RWPE1 (cell line): Measurements from ENCODE around the gene DNAAF5.

ENCODE experiments used
- CTCF ChIA-PET: fragments of 350-600 bp; sonication (Branson Sonifier 250); formaldehyde crosslinking; extraction: SDS; loops from one replicate; lab custom pipeline; 2021; lab: Yijun Ruan, JAX
- POLR2A ChIA-PET: fragments of 400-600 bp; formaldehyde crosslinking; extraction: SDS; loops from one replicate; lab custom pipeline; 2020; ENCODE audit warnings: antibody characterized with exemption; ENCODE audit not compliant: low non-redundant PET; lab: Yijun Ruan, JAX
- DNase-seq: peaks from one replicate; pipeline ENCODE4 v3.0.0; 2012; ENCODE audit warnings: low spot score
- H3K27ac ChIP-seq: fragments of 450-650 bp; 2 replicates; pipeline ENCODE4 v1.5.1; 2017
- TF ChIP-seq, protein P1 (sequence below): fragments of 450-650 bp; conservative IDR thresholded peaks from 2 replicates; pipeline ENCODE4 v1.5.1; 2017; ENCODE audit warnings: low read depth, mild to moderate bottlenecking

DNAAF5 gene

DNA sequence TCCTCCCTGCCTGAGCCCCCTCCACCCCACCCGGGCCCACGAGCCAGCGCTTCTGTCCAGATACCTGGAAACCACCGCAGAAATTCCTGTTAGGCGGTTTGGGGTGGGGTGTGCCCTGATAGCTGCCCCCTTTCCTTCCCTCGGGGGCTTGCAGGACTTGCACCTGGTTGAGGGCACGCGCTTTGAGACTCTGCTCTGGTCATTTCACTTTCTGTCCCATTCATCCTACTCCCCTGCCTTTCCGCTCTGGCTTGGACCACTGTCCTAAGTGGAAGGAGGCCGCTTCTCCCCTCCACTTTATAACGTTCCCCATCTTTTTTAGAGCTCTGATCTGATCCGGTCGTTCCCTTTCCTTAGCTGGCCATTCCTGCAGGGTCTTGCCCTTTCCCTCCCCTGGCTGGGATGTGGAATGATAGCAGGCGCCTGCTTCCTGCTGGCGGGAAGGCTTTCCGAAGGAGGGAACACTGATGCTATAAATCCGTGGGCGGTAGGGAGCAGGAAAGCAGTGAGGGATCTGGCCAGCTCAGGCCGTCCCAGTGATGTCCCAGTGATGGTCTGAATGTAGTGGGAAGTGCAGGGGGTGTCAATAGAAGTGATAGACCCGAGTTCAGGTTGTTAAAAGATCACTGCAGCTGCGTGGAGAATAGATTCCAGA lies 1.4 kb downstream of the DNAAF5 start:
- no peak for DNase-seq
- TF ChIP-seq, protein P1, sequence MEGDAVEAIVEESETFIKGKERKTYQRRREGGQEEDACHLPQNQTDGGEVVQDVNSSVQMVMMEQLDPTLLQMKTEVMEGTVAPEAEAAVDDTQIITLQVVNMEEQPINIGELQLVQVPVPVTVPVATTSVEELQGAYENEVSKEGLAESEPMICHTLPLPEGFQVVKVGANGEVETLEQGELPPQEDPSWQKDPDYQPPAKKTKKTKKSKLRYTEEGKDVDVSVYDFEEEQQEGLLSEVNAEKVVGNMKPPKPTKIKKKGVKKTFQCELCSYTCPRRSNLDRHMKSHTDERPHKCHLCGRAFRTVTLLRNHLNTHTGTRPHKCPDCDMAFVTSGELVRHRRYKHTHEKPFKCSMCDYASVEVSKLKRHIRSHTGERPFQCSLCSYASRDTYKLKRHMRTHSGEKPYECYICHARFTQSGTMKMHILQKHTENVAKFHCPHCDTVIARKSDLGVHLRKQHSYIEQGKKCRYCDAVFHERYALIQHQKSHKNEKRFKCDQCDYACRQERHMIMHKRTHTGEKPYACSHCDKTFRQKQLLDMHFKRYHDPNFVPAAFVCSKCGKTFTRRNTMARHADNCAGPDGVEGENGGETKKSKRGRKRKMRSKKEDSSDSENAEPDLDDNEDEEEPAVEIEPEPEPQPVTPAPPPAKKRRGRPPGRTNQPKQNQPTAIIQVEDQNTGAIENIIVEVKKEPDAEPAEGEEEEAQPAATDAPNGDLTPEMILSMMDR = no peak
- peak overlapping the region; percentile 76 for H3K27ac ChIP-seq
- POLR2A ChIA-PET = no interaction called here
- CTCF ChIA-PET = interaction anchor here (0.6 to 0.7 kb wide), 3 partner anchors 18 to 396 kb away, joined by 3 to 5 read pairs (median 3); no protein-coding TSS in a partner anchor

DNA sequence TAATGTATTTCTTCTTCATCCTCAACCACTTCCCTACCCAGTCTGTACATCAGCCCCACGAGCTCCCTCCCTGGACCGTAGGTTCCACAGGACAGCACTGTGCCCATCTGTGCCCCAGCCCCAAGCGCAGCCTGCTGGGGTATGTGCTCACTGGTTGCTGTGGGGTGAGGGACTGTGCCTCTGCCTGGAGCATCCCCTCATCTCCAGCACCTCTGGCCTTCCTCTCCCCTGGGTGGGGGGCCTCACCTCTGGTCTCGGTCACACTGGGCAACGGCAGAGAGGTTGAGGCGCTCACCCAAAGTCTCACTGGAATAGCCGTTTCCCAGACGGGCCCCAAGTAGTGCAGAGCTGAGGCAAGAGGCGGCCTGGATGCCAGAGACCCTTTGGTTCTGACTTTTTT lies 2.1 kb downstream of the DNAAF5 start:
- DNase-seq = no peak
- TF ChIP-seq, protein P1 = no peak
- CTCF ChIA-PET = interaction anchor here (0.6 kb wide), 1 partner anchor 19 kb away, joined by 5 read pairs; no protein-coding TSS in a partner anchor
- H3K27ac ChIP-seq = peak overlapping the region; percentile 76
- POLR2A ChIA-PET = no interaction called here

DNA sequence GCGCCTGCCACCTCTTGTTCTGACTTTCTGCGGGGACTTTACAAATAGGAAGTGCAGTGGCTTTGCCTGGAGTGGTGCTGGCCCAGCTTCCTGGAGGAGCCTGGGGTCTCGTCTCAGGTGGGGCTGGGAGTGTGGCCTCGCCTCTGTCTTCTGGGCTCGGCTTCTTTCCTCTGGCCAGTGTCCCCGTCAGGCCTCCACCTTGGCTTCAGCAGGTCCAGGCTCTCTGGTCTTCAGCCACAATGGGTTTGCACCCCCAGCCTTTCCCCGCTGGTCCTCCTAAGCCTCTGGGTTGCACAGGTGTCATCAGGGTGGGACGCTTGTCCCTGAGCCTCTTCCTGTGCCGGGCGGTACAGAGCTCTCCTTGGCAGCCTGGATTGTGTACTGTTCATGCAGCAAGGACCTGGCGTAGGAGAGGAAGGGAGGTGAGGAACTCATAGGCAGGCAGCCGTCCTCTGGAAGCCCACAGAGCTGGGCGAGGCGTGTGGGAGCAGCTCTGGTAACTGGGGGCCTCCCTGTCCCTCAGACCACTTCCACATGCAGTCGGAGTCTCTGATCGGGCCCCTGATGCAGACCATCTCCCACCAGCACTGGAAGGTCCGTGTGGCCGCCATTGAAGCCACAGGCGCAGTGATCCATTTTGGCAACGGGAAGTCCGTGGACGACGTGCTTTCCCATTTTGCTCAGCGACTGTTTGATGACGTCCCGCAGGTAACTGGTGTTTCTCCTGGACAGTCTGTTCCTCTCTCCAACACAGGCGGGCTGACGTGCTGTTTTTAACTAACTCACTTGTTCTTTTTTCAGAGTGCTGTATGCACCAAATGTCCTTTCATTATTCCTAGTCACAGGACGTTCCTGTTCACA lies 2.9 kb downstream of the DNAAF5 start:
- TF ChIP-seq, protein P1 = no peak
- H3K27ac ChIP-seq = peak overlapping the region; percentile 76
- no peak for DNase-seq
- POLR2A ChIA-PET = no interaction called here
- CTCF ChIA-PET = no interaction called here

DNA sequence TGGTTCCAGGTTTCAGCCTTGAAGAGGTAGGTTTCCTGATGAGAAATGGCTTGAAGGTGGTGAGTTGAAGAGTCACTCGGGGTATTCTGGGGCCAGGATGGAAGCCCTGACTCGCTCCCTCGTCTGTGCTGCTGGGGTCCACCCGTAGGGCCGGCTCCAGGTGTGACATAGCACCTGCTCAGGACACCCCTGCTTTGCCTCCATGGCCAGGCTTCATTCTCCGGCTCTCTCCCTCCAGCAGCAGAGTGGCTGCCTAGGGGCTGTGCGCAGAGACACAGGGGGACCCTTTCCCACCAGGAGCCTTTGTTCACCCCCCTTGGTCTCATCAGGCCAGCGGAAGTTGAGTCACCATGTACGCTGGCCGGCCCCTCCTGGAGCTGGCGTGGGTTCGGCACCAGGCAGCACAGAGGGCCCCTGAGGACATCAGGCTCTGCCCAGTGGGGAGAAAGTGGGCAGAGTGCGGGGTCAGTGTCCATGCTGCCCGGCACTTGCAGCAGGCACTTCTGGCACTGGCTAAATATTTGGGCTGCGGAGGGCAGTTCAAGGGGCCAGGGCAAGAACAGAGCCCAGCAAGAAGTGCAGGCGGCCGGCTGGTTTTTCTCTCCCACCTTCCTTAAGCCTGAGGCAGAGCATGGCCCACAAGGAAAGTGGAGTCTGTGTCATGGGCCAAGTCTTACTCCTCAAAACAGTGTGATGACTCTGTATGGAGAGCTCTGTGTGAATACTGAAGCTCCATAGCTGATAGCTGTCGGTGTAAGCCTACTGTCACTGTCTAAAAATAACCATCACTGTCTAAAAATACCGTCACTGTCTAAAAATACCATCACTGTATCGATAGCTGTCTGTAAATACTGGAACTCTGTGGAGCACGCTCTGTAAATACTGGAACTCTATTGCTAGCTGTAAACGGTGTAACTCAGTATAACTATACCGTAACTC lies 4.3 kb downstream of the DNAAF5 start:
- no peak for DNase-seq
- POLR2A ChIA-PET = no interaction called here
- TF ChIP-seq, protein P1 = no peak
- H3K27ac ChIP-seq = peak overlapping the region; percentile 15
- CTCF ChIA-PET = no interaction called here

DNA sequence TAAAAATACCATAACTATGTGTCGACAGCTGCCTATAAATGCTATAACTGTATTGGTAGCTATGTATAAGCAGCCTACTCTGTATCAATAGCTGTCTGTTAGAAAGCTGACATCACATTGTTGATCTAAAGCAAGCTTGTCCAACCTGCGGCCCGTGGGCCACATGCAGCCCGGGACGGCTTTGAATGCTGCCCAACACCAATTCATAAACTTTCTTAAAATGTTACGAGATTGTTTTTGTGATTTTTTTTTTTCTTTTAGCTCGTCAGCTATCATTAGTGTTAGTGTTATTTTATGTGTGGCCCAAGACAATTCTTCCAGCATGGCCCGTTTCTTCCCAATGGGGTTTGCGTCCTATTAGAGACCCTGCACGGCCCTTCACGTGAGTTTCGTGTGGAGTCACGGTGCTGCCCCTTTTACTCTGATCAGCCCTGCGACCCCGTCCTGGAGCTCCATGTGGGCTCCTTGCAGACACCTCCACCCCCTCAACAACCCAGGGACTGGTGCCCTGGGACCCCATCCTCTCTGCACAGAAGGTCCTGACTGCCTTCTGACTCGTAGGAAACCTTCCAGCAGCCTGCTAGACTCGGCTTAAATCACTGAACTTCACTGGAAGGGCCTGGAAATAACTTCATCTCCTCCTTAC lies 5.1 kb downstream of the DNAAF5 start:
- TF ChIP-seq, protein P1 = no peak
- ChIA-PET POLR2A (no interaction called here), CTCF (interaction anchor here (1.0 to 1.2 kb wide), 2 partner anchors 11 to 399 kb away, joined by 4 to 5 read pairs; no protein-coding TSS in a partner anchor)
- no peak for DNase-seq
- H3K27ac ChIP-seq = peak overlapping the region; percentile 56
